GM19467 (cell line): ENCODE data around the gene BRI3.
A peak's percentile ranks its signal among the peaks of the same experiment; 100 is the strongest.

ENCODE experiments used
- ATAC-seq: cut with Tn5 transposase; IDR thresholded peaks from one replicate; pipeline ENCODE4 v1.9.1; 2021; ENCODE audit warnings: mild to moderate bottlenecking, moderate library complexity; ENCODE audit not compliant: unreplicated experiment

BRI3 gene

DNA sequence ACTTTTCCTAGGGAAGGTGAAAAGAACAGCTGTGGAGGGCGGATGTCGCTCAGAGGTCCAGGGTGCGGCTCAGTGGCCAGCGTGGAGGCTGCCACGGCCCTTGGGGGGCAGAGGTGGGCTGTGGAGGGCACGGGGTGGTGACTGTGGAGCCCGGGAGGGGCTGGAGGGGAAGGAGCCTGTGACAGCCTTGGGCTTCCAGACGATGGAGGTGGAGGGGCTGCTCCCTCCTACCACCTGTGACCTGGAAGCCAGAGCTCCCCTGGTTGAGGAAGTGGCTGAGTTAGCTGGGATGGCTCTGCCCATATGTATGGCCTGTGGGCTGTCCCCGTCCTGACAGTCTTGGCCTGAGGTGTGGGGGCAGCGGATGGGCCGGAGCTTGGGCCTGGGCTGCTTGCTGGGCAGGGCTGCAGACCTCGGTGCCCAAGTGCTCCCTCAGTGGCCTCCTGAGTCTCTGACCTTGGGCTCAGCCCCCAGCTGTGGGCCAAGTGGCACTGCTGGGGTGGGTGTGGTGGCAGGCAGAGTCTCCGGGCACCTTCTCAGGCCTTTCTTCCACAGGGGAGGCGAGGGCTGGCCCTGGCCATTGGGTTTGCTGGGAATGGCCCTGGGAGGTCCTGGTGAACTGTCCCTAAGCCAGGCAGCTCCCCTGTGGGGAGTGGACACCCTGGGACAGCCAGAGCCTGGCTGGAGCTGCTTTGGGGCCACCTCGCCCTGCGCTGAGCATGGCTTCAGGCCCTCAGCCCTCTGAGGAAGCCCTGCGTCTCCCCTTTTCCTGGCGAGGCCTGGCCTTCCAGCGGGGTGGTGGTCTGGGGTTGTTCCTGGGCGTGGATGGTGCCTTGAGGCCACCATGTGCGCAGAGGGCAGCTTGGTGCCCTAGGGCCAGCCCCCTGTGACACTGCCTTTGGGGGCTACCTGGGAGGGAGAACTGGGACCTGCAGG, 3.9 kb downstream of the BRI3 start:
- ATAC-seq, result no peak

- no peak for ATAC-seq
Observed at GRCh38 chr7:98286093-98286539, 4.6 kb downstream of the BRI3 start.

DNA sequence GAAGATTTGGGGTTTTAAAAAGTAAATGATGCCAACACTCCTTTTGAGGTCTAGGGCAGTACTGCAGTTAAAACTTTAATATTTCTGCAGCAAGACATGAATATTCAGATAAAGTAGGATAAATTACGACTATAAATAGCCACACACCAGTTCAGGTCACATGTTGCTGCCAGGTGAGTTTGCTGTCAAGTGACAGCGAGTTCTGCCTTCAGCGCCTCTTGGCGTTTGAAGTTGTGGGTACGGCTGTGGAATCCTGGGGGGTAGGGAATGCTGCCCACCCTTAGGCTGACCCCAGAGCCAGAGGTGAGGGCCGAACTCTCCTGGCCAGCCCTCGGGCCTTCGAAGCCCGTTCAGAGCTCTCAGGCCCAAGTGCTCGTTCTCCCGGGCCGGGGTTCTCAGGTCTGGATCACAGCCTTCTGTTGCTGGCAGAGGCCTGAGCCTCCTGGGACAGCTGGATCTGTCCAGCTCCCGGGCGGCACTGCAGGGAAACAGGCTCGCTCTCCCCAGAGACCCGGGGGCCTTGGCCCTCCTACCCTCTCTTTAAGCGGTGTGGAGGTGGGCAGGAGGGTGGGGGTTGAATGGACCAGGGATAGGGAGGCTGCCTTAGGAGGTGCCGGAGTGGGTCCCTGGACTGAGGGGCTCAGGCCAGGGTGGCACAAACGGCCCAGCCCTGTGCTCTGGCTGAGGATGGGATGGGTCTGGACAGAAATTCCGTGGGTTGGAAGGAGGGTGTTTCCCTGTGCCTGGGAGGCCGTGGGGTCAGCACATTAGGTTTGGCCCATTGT, 5.4 kb downstream of the BRI3 start:
- ATAC-seq, result no peak

GRCh38 chr7:98287486-98287959, 6.0 kb downstream of the BRI3 start:
- no peak for ATAC-seq

DNA sequence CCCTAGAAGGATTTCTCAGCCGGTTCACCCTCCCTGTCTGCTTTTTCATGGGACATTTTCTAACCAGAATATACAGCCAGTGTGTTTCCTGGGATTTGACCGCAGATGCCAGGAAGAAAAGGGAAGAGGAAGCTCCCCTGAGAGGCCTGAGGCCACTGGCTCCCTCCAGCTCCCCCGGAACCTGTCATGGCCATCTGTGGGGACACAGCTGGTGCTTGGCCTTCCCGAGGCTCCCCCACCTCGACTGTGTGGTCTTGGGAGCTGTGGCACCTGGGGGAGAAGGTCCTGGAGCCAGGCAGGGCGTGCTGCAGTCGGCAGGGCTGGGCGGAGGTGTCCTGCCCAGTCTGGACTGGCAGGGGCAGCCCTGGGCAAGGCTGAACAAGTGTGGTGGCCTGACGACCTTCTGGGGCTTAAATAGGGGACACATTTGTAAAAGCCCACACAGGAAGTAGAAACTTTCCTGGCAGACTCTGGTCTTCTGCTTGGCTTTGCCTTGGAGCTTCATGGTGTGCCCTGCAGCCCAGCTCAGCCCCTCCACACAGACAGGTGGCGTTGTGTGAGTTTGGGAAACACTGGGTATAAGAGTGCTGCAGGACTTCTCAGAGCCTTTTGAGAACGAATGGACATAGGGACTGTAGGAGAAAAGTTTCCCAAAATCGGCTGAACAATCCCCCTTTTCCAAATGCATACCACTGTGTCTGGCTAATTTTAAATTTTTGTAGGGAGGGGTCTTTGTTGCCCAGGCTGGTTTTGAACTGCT, 6.8 kb downstream of the BRI3 start:
- no peak for ATAC-seq

GRCh38 chr7:98289333-98289875, 7.9 kb downstream of the BRI3 start:
- ATAC-seq, result no peak

GRCh38 chr7:98291717-98292116, 10.2 kb downstream of the BRI3 start:
- ATAC-seq, result no peak

DNA sequence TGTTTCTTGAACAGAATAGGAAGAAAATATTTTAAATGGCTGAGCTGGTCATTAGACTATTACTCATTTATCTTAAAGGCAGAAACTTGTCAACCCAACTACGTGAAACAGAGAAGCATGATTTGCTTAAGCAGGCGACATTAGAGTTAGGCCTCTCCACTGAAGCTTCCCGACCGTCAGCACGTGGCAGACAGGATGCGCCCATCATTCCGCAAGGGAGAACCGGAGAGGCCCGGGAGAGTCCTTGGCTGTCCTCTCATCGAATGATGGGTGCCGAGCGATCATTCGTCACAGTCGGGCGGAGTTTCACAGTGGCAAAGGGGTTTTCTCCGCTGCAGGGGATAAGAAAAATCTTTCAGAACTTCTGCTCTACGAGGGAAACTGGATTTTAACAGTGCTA, 11.8 kb downstream of the BRI3 start:
- no peak for ATAC-seq

DNA sequence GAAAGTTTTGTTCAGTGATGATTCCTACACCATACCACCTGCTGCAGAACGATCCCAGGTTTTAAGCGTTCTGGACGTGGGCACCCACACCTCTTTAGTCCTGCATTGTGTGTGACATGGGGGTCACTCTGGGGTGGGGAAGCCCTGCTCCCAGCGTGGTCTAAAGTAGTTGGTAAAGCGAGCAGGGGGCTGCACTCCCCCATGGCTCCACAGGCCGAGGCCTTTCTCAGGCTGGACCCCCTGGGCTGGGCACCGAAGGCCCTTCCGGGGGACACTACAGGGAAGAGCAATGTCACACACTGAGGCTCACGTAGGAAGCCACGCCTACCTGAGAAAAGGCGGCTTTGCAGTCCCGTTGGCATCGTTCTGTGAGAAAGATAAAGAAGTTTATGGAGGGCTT, 12.3 kb downstream of the BRI3 start:
- ATAC-seq, result no peak

- no peak for ATAC-seq
Observed at GRCh38 chr7:98294326-98294725, 12.8 kb downstream of the BRI3 start.

DNA sequence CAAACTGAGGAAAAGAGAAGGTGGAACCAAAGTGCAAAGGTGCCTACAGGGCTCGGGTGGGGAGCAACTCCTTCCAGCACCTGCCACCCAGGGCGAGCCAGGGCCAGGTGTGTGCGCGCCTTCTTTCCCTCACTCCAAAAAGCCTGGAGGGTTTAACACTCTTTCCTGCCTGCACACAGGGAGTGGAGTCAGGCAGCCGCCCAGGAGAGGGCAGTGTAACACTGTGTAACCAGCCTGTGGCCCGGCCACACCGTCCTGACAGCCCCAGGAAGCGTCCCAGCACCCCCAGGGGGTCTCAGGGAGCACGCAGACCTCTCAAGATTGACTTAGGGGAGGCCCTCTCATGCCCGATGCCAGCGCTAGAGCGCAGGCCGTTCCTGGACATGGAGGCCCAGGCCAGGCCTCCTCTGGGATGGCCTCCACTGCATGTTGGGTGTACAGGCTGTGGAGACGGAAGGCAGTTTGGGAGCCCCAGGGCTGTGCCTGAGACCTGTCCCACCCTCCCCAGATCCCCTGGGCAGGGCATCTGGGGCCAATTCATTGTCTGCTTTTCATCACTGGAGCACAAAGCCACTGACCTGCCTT, 13.4 kb downstream of the BRI3 start:
- ATAC-seq, result peak; percentile 66

GRCh38 chr7:98295467-98296192, 14.1 kb downstream of the BRI3 start:
- no peak for ATAC-seq

- no peak for ATAC-seq
Observed at GRCh38 chr7:98296833-98297232, 15.3 kb downstream of the BRI3 start.

GRCh38 chr7:98297626-98298286, 16.3 kb downstream of the BRI3 start:
- ATAC-seq, result no peak

DNA sequence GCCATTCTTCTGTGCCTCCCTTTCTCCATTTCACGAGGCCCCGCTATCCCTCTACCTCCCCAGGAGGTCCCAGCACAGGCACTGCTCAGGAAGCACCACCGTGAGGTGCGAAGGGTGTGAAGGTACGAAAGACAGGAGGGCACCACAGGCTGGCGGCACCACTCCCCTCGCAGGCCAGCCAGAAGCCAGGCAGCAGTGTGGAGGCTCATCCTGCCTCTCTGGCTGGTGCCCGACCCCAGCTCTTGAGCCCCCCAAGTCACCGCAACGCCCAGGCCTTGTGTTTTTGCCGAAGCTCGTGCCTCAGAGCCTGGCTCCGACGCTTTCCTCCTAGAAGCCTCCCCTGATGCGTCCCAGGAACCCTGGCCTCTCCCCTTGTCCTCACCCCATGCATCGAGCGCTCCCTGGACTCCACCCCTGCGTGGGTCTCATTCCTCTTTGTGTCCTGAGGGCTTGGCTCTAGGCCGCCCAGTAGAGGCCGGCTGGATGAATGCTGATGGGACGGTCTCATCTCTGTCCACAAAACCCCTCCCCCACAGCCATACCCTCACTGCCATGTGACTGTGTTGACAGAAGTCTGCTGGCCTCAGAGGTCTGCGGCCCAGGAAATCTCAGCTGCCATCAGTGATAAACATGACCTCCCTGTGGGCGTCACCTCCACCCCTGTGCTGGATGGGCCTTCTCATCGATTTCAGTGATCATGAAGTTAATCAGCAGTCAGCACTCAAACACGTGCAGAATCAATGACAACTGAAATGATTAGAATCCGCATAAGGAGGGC, 19.3 kb downstream of the BRI3 start:
- ATAC-seq, result no peak

DNA sequence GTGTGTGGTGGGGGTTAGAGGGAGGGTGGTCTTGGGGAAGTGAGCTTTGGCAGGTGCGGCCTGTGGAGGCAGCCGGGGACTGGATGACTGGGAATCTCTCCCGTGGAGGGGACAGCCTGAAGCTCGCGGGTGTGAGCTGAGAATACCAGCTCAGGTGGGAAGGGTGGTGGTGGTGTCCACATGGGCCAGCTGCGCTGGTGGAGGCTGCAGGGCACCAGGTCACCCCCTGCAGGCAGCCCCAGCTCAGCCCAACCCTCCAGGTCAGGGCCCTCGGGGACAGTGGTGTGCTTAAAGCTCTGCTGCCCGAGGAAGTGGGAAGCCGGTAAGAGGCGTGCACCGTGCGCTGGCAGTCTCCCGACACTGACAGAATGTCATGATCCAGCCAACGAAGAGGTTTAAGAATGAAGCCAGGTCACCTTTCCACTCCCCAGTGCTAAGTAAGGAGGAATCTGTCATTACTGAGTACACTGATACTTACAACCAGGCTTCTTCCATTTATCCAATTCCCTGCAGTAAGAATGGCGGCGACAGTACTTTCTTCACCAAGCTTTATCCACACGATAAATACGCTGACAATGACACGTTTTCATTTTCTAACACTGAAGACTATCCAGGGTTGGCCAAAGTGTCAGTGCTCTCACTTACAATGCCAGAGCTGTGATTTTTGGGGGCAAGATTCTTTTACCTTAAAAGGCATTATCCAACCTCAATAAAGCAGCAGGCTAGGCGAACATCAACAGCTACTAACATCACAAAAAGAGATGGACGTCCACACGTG, 20.4 kb downstream of the BRI3 start:
- no peak for ATAC-seq

- no peak for ATAC-seq
Observed at GRCh38 chr7:98303176-98303865, 21.8 kb downstream of the BRI3 start.
